NCI-H1930 (cell line): ENCODE measurements around the gene STK39.

Experiments
- DNase-seq, 2 experiments: peaks; one replicate each; lab custom pipeline; 2025; lab: John Stamatoyannopoulos, UW

Gene STK39

GRCh38 chr2:168210216-168210894 is 37.0 kb downstream of the STK39 start:
- no peak for DNase-seq

DNA sequence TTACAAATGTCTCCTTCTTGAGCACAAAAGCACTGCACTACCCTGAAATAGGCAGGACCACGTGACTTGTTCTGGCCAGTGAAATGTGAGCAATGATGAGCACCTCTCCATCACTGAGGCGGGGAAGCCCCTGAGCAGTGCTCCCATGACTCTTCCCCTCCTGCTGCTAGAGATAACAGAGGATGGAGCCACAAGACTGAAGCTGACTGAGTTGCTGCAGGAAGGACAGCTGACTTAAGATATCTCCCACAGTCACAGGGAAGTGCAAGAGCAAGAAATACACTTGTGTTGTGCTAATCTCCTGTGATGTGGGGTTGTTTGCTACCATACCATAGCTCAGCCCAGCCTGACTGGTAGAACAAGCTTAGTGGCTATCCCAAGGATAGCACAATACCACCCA is 38.7 kb downstream of the STK39 start:
- DNase-seq = no peak

- no peak for DNase-seq
These were observed 39.5 kb downstream of the STK39 start for GRCh38 chr2:168207851-168208250.

DNA sequence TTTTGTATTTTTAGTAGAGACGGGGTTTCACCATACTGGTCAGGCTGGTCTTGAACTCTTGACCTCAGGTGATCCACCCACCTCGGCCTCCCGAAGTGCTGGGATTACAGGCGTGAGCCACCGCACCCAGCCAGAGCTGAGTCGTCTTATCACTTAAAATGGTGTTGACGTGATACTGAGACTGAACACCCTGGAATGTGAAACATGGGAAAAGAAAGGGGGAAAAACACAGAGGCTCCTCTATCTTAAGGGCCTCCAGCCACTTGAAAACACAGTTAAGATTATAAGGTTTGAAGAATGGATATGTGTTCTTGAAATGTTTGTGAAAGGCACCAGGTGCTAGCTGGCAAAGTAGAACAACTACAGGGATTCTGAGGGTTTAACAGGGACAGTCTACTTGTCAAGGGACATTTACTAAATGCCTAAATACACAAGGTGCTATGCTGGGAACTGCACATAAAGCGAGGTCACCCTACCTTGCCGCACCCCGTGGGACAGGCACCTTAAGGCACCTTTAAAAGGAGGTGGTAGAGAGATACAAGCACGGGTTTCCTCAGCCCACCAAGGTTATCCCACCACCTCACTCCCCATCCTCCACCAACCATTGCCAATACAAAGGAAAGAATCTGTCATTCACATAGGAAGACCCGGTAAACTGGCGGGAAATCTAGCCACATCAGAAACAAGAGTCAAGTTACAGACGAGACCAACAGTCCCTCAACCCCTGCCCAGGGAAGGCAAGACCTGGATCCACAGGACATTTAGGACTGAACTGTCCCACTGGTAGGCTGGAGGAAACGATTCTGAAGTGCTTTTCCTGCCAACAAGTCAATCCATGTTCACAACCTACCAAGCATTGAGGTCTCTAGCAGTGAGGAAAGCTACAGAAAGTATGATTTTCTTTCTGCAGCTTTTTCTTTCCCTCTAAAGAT is 43.4 kb downstream of the STK39 start:
- no peak for DNase-seq

DNA sequence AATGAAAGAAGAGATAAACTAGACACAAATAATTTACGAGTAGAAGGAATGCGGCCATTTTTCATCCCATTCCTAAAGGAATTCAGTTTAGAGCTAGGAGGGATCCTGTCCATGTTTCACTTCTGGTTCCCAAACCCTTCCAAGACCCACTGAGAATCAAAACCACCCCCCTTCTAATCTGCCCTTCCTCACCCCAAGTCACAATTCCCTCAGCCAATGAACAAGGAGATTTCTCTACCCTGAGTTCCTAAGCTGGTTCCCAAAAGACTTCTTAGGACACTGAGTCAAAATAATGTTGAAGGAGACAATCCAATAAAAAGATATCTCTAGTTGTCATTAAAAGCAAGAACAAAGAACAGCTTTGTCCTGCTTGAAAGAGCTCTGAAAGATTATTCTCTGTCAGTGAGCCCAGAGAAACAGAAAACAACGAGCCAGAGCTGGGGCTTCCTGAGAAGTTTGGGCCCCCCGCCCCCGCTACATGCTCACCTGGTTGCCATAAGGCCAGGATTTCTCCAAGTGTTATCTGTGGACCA is 45.7 kb downstream of the STK39 start:
- no peak for DNase-seq

DNA sequence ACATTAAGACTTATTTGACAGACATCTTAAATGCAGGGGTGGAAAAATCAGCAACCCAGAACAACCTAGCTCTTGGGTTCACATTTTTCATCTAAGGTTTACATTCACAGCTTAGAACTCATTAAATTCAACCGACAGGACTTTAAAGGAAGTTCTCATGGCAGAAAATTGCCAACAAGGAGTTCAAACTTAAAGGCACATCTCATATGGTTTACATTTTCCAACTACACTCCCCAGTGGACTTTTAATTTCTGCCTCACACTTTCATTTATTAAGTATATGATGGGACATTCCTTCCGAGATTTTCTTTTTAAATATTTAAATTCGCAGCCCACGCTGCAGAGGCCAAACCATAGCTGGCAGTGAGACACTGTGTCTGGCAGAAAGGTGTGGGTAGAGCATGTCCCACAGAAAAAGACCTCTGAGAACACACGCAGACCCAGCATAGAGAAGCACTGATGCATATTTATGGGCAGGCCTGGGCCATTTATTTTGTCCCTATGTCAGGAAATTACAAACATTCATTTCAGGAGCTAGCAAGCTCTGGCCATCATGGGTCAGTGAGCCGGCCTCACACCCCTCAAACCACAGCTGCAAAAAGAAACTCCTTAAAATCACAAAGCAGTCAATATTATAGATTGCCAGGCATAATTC is 46.3 kb downstream of the STK39 start:
- DNase-seq = no peak

DNA sequence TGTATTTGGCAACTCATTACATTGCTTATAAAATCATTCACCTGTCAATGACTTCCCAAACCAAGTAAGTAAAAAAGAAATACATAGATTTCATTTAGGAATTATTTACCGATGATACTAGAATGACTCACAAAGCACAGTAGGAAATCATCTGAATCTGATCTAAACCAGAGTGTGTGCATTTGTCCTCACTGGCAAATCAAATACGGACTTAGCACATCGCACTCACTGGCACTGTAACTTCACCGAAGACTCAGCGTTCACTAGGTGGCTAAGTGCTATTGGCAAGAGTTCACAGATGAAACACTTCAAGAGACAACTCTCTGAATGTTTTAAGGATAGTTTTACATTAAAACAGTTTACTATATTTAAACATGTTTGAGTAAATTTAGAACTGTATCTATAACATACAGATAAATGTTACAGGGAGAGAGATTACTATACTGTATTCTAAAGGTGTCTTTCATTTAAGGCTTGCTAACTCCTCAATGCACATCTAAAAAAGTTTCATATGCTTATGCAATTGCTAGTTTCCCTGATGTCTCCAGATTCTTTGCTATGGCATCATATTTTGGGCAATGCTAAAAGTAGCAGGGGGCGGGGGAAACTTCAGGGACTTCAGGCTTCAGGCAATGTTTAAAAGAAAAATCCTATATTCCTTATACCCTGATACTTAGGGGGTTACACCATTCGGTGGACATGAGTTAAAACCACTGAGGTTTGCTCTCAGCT is 48.8 kb downstream of the STK39 start:
- no peak for DNase-seq

DNA sequence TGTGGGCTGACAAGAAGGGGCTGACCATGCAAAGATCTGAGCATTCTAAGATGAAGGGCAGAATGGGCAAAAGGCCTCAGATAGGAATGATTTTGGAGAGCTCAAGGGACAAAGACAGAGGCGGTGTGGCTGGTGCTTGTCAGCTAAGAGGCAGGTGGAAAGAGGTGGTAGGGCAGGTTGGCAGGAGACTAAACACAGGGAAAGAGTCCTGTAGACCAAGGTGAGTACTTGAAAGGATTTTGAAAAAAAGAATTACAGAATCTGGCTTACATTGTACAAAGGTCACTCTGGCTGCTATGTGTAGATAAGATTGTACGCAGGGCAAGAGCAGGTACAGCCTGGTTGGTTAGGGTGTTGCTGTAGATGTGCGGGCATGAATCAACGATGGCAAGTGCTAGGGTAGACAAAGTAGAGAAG is 50.6 kb downstream of the STK39 start:
- no peak for DNase-seq

GRCh38 chr2:168194784-168195522 is 52.4 kb downstream of the STK39 start:
- no peak for DNase-seq

DNA sequence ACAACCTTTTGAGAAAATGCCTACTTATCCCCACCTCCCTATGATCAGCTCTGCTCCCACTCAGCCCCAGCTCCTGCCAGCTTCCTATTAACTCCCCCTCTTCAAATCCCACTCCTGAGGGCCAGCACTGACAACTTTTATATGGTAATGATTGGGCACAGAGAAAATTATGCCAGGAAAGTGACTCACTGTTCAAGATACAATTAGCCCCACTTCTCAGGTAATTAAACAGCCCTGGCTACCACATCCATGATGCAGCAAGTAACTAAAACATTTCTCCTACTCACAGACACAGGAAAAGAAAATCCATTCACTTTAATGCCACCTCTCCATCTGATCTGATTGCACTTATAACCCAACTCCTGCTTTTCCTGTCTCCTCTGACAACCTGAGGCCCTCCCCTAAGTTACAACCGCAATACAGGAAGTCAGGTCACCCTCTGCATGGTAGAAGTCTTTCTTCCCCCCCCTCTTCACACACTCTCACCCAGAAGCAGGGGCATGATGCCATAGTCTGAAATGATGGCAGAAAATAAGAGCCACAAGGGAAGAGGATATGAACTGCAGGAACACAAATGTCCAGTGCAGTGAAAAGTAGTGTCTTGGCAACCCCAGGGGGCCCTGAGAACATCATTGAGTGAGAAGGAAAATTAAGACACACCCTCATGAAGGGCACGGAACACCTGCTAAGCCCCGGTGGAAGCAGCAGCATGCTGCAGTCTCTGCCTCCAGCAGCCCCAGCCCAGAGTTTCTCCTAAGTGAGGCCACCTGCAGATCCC is 54.4 kb downstream of the STK39 start:
- DNase-seq = no peak

- DNase-seq = no peak
These were observed 55.2 kb downstream of the STK39 start for GRCh38 chr2:168191955-168192785.

- DNase-seq = no peak
These were observed 56.6 kb downstream of the STK39 start for GRCh38 chr2:168190590-168191336.

DNA sequence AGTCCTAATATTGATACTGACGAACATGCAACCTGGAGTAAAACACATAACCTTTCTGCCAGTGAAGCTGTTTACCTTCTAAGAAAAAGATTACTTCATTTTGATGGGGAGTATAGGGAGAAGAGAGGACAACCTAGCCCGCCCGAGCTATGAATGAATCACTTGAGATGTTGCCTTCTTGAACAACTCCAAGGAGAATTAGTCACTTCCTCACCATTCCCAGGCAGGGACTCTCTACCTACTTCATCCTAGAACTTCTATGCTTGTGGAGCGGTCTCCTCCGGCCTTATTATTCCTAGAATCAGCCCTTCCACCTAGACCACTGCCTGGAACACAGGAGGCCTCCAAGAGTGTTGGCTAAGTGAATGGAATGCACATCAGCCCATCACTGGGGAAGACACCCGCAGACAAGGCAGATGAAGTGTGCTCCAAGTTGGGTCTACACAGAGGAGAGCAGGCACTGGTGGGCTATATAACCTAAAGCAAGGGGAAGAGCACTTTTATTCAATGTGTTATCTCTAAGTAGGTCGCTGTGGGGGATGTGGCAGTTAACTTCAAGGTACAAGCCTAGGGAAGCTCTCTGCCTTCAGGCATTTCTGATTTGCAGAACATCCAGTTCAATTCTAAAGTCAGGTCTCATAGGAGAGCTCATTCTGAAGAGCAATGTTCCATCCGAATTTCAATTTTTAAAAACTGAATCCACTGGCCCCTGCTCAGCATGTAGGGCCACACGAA is 57.4 kb downstream of the STK39 start:
- DNase-seq = no peak

DNA sequence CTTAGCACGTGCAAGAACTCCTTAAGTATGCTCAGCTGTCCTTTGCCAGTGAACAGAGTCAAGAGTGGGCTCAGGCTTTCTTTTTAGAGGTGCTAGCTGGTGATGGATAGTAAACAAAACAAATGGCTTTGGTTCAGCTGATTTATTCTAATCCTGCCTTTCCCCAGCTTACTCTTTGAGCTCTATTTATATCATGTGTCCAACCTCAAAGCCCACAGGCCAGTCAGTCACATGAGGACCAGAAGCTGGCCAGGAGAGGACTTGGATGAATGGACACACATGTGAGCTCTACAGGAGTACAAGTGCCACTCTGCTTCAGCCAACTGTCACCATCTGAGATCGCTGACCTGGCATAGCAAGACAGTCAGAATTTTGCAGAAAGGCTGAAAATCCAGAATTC is 59.4 kb downstream of the STK39 start:
- DNase-seq = no peak

- no peak for DNase-seq
These were observed 60.9 kb downstream of the STK39 start for GRCh38 chr2:168186452-168186851.

- no peak for DNase-seq
These were observed 61.7 kb downstream of the STK39 start for GRCh38 chr2:168185583-168186274.
